ENCODE data around the gene CTTNBP2. TPM values are rescaled to one million over a fixed set of nuclear protein-coding genes. Genes with fewer than 3 reads are reported as not detected.

The CTTNBP2 gene
- total and polyA plus RNA-seq, 2 experiments from 2014 or later = 7.9 to 14.5 TPM

GRCh38 chr7:117705630-117706029 is 167.6 kb downstream of the CTTNBP2 start:
- no peaks in the 10 kb centered on the region for H3K9me3 ChIP-seq (ENCODE audit: low read depth)
- no peaks in the 10 kb centered on the region for H3K4me1 ChIP-seq (ENCODE audit: insufficient read depth)
- no peaks in the 10 kb centered on the region for H4K20me1 ChIP-seq (ENCODE audit: insufficient read depth, poor library complexity, severe bottlenecking)
- 90% methylated on average over 4 of the region's 4 CpGs for WGBS (ENCODE audit: low lambda C conversion rate, missing lambda C conversion rate)
- no peak overlapping the region for H2AFZ ChIP-seq
- no peak overlapping the region for H3K4me3 ChIP-seq
- no peak overlapping the region for H3K27ac ChIP-seq
- no peak overlapping the region for H3K4me2 ChIP-seq
- H3K27me3 ChIP-seq = no peaks in the 10 kb centered on the region
- no peaks in the 10 kb centered on the region for H3K36me3 ChIP-seq (replicated peaks; ENCODE audit: insufficient read depth, low read depth)
- DNase-seq (ENCODE audit: low spot score) = no peak
- TF ChIP-seq EZH2phosphoT487 (IDR thresholded peaks at IDR 0.05; ENCODE audit: low read depth, severe bottlenecking, unreplicated experiment) (no peak), EZH2 (IDR thresholded peaks at IDR 0.05; ENCODE audit: borderline replicate concordance) (no peak), CTCF (IDR thresholded peaks at IDR 0.05; ENCODE audit: poor library complexity) (no peak)
- no peaks in the 10 kb centered on the region for H3K79me2 ChIP-seq
- H3K9me2 ChIP-seq (replicated peaks; ENCODE audit: insufficient read depth) = no peaks in the 10 kb centered on the region

GRCh38 chr7:117704063-117704462 is 169.2 kb downstream of the CTTNBP2 start:
- DNase-seq (ENCODE audit: low spot score) = no peak
- H3K9me2 ChIP-seq (replicated peaks; ENCODE audit: insufficient read depth) = no peaks in the 10 kb centered on the region
- H4K20me1 ChIP-seq (ENCODE audit: insufficient read depth, poor library complexity, severe bottlenecking) = no peaks in the 10 kb centered on the region
- H3K36me3 ChIP-seq (replicated peaks; ENCODE audit: insufficient read depth, low read depth) = no peaks in the 10 kb centered on the region
- no peaks in the 10 kb centered on the region for H3K9me3 ChIP-seq (ENCODE audit: low read depth)
- H3K4me3 ChIP-seq = no peak overlapping the region
- H3K4me1 ChIP-seq (ENCODE audit: insufficient read depth) = no peaks in the 10 kb centered on the region
- H3K27ac ChIP-seq = no peak overlapping the region
- TF ChIP-seq EZH2 (IDR thresholded peaks at IDR 0.05; ENCODE audit: borderline replicate concordance) (no peak), CTCF (IDR thresholded peaks at IDR 0.05; ENCODE audit: poor library complexity) (no peak), EZH2phosphoT487 (IDR thresholded peaks at IDR 0.05; ENCODE audit: low read depth, severe bottlenecking, unreplicated experiment) (no peak)
- 86% methylated on average over 3 of the region's 3 CpGs for WGBS (ENCODE audit: low lambda C conversion rate, missing lambda C conversion rate)
- H3K4me2 ChIP-seq = no peak overlapping the region
- no peaks in the 10 kb centered on the region for H3K27me3 ChIP-seq
- no peaks in the 10 kb centered on the region for H3K79me2 ChIP-seq
- H2AFZ ChIP-seq = no peak overlapping the region

- no peaks in the 10 kb centered on the region for H3K9me2 ChIP-seq (replicated peaks; ENCODE audit: insufficient read depth)
- no peaks in the 10 kb centered on the region for H3K4me1 ChIP-seq (ENCODE audit: insufficient read depth)
- H3K36me3 ChIP-seq (replicated peaks; ENCODE audit: insufficient read depth, low read depth) = no peaks in the 10 kb centered on the region
- H3K9me3 ChIP-seq (ENCODE audit: low read depth) = no peaks in the 10 kb centered on the region
- no peaks in the 10 kb centered on the region for H3K27me3 ChIP-seq
- H3K27ac ChIP-seq = no peak overlapping the region
- H3K4me3 ChIP-seq = no peak overlapping the region
- 81% methylated on average over 2 of the region's 2 CpGs for WGBS (ENCODE audit: low lambda C conversion rate, missing lambda C conversion rate)
- no peak overlapping the region for H2AFZ ChIP-seq
- no peak overlapping the region for H3K4me2 ChIP-seq
- TF ChIP-seq CTCF (IDR thresholded peaks at IDR 0.05; ENCODE audit: poor library complexity) = no peak
- no peak for TF ChIP-seq EZH2phosphoT487 (IDR thresholded peaks at IDR 0.05; ENCODE audit: low read depth, severe bottlenecking, unreplicated experiment)
- TF ChIP-seq EZH2 (IDR thresholded peaks at IDR 0.05; ENCODE audit: borderline replicate concordance) = no peak
- no peaks in the 10 kb centered on the region for H3K79me2 ChIP-seq
- DNase-seq (ENCODE audit: low spot score) = no peak
- no peaks in the 10 kb centered on the region for H4K20me1 ChIP-seq (ENCODE audit: insufficient read depth, poor library complexity, severe bottlenecking)
These were observed 175.2 kb downstream of the CTTNBP2 start for GRCh38 chr7:117698018-117698417.

- no peaks in the 10 kb centered on the region for H3K9me2 ChIP-seq (replicated peaks; ENCODE audit: insufficient read depth)
- DNase-seq (ENCODE audit: low spot score) = no peak
- H3K4me2 ChIP-seq = no peak overlapping the region
- H4K20me1 ChIP-seq (ENCODE audit: insufficient read depth, poor library complexity, severe bottlenecking) = no peaks in the 10 kb centered on the region
- H3K9me3 ChIP-seq (ENCODE audit: low read depth) = no peaks in the 10 kb centered on the region
- TF ChIP-seq CTCF (IDR thresholded peaks at IDR 0.05; ENCODE audit: poor library complexity) = no peak
- TF ChIP-seq EZH2 (IDR thresholded peaks at IDR 0.05; ENCODE audit: borderline replicate concordance) = no peak
- no peak for TF ChIP-seq EZH2phosphoT487 (IDR thresholded peaks at IDR 0.05; ENCODE audit: low read depth, severe bottlenecking, unreplicated experiment)
- H3K27ac ChIP-seq = no peak overlapping the region
- H2AFZ ChIP-seq = no peak overlapping the region
- no peaks in the 10 kb centered on the region for H3K36me3 ChIP-seq (replicated peaks; ENCODE audit: insufficient read depth, low read depth)
- 97% methylated on average over 7 of the region's 7 CpGs for WGBS (ENCODE audit: low lambda C conversion rate, missing lambda C conversion rate)
- no peak overlapping the region for H3K4me3 ChIP-seq
- no peaks in the 10 kb centered on the region for H3K27me3 ChIP-seq
- H3K79me2 ChIP-seq = peaks cover 7% of the 10 kb centered on the region
- no peaks in the 10 kb centered on the region for H3K4me1 ChIP-seq (ENCODE audit: insufficient read depth)
These were observed 180.9 kb downstream of the CTTNBP2 start for GRCh38 chr7:117692338-117692737.
